SK-N-SH (cell line): Measurements from ENCODE around the gene PCIF1. TPM values are rescaled to one million over a fixed set of nuclear protein-coding genes. Genes with fewer than 3 reads are reported as not detected.

Source experiments
- CTCF ChIA-PET: fragments of 300-600, 350-600 bp; formaldehyde crosslinking; extraction: SDS; loops from one replicate; lab custom pipeline; 2021; lab: Yijun Ruan, JAX
- POLR2A ChIA-PET: fragments of 350-600 bp; sonication (Branson Sonifier 250); formaldehyde crosslinking; extraction: SDS; loops from one replicate; lab custom pipeline; 2020; ENCODE audit warnings: antibody characterized with exemption, inconsistent platforms; lab: Yijun Ruan, JAX
- DNase-seq: peaks from one replicate; pipeline ENCODE4 v3.0.0; 2012
- H2AFZ ChIP-seq: fragments of 200-600 bp; sonication (generic); 2 replicates; pipeline ENCODE4 v1.8.1; 2016; ENCODE audit warnings: antibody characterized with exemption, mild to moderate bottlenecking, low read depth
- H3F3A ChIP-seq: fragments of 200-600 bp; sonication (generic); replicated peaks from 2 replicates; pipeline ENCODE3; 2016; ENCODE audit warnings: antibody characterized with exemption, mild to moderate bottlenecking; ENCODE audit not compliant: insufficient read depth
- H3K27ac ChIP-seq, 2 experiments: fragments of 200-500 bp in 1 of 2; fragments of 200-600 bp in 1 of 2; sonication (Bioruptor generic) in 1 of 2; sonication (generic), shearing (Covaris generic) in 1 of 2; 2 replicates each; pipeline versions ENCODE4 v1.5.1 to v1.6.1; 2014 to 2016; ENCODE audit warnings: low read depth in 2 of 2, inconsistent platforms in 1 of 2, low read length in 1 of 2, mild to moderate bottlenecking in 1 of 2, mixed read lengths in 1 of 2
- H3K27me3 ChIP-seq: fragments of 200-600 bp; sonication (generic), shearing (Covaris generic); 2 replicates; pipeline ENCODE4 v1.6.1; 2016; ENCODE audit warnings: mixed run types; ENCODE audit not compliant: insufficient read depth
- H3K36me3 ChIP-seq, 2 experiments: fragments of 200-500 bp in 1 of 2; fragments of 200-600 bp in 1 of 2; sonication (Bioruptor generic) in 1 of 2; sonication (generic) in 1 of 2; replicated peaks in 1 of 2; 2 replicates each; pipeline versions ENCODE3 to v1.5.1; 2014 to 2016; ENCODE audit warnings: low read length in 1 of 2, mild to moderate bottlenecking in 1 of 2; ENCODE audit not compliant: insufficient read depth in 2 of 2, control insufficient read depth in 1 of 2
- H3K4me1 ChIP-seq, 2 experiments: fragments of 200-500 bp in 1 of 2; fragments of 200-600 bp in 1 of 2; sonication (Bioruptor generic) in 1 of 2; sonication (generic), shearing (Covaris generic) in 1 of 2; 2 replicates each; pipeline versions ENCODE4 v1.5.1 to v1.6.1; 2014 to 2016; ENCODE audit warnings: low read depth in 1 of 2, low read length in 1 of 2, mixed run types in 1 of 2; ENCODE audit not compliant: insufficient read depth in 2 of 2, control insufficient read depth in 1 of 2
- H3K4me2 ChIP-seq: fragments of 200-600 bp; sonication (generic), shearing (Covaris generic); 2 replicates; pipeline ENCODE4 v1.6.1; 2017; ENCODE audit warnings: mixed run types
- H3K4me3 ChIP-seq, 2 experiments: fragments of 200-500 bp in 1 of 2; fragments of 200-600 bp in 1 of 2; sonication (Bioruptor generic) in 1 of 2; sonication (generic), shearing (Covaris generic) in 1 of 2; 2 replicates each; pipeline versions ENCODE4 v1.5.1 to v1.8.1; 2014 to 2016; ENCODE audit warnings: low read depth in 2 of 2, inconsistent platforms in 1 of 2, low read length in 1 of 2, mild to moderate bottlenecking in 1 of 2, mixed read lengths in 1 of 2, moderate library complexity in 1 of 2
- H3K79me2 ChIP-seq: fragments of 200-600 bp; sonication (generic); 2 replicates; pipeline ENCODE4 v1.8.1; 2017; ENCODE audit warnings: mild to moderate bottlenecking; ENCODE audit not compliant: insufficient read depth
- H3K9ac ChIP-seq: fragments of 200-600 bp; sonication (generic); 2 replicates; pipeline ENCODE4 v1.6.1; 2017; ENCODE audit warnings: mixed run types
- H3K9me2 ChIP-seq: fragments of 200-600 bp; sonication (generic); 2 replicates; pipeline ENCODE4 v1.6.1; 2017; ENCODE audit warnings: mixed run types
- H3K9me3 ChIP-seq: fragments of 200-600 bp; sonication (generic); 2 replicates; pipeline ENCODE4 v1.6.1; 2017; ENCODE audit warnings: mixed run types, mild to moderate bottlenecking, moderate library complexity
- H4K20me1 ChIP-seq: fragments of 200-600 bp; sonication (generic); 2 replicates; pipeline ENCODE4 v1.6.1; 2017; ENCODE audit warnings: mild to moderate bottlenecking, mixed run types; ENCODE audit not compliant: insufficient read depth
- CTCF ChIP-seq: fragments of 200-600 bp; sonication (generic); IDR thresholded peaks from 2 replicates; pipeline ENCODE4 v1.6.1; 2017; ENCODE audit warnings: antibody characterized with exemption, mild to moderate bottlenecking, moderate library complexity
- ELF1 ChIP-seq: IDR thresholded peaks from 2 replicates; pipeline ENCODE4 v1.4.0; 2012
- EZH2phosphoT487 ChIP-seq: fragments of 200-600 bp; sonication (generic); IDR thresholded peaks from 2 replicates; pipeline ENCODE4 v1.6.1; 2017; ENCODE audit warnings: low read depth, mixed run types, mild to moderate bottlenecking, antibody characterized with exemption, moderate library complexity, borderline replicate concordance
- FOSL2 ChIP-seq: IDR thresholded peaks from 2 replicates; pipeline ENCODE4 v1.4.0; 2012; ENCODE audit warnings: low read depth, mild to moderate bottlenecking, moderate library complexity, borderline replicate concordance
- FOXJ3 ChIP-seq: sonication (generic); formaldehyde crosslinking; IDR thresholded peaks from 2 replicates; pipeline ENCODE4 v1.5.1; 2020; ENCODE audit warnings: mild to moderate bottlenecking, missing genetic modification reagents
- GABPA ChIP-seq: IDR thresholded peaks from 2 replicates; pipeline ENCODE4 v1.4.0; 2012; ENCODE audit warnings: low read depth, mild to moderate bottlenecking
- GATA2 ChIP-seq: sonication (generic); formaldehyde crosslinking; IDR thresholded peaks from 2 replicates; pipeline ENCODE4 v1.5.0; 2020; ENCODE audit warnings: mild to moderate bottlenecking, missing genetic modification reagents
- JUND ChIP-seq: IDR thresholded peaks from 2 replicates; pipeline ENCODE4 v1.4.0; 2012
- MXI1 ChIP-seq: IDR thresholded peaks from 2 replicates; pipeline ENCODE4 v1.6.1; 2012; ENCODE audit warnings: mild to moderate bottlenecking, low read depth, low read length, improper control_type of control experiment
- NFIC ChIP-seq: IDR thresholded peaks from 2 replicates; pipeline ENCODE4 v1.4.0; 2012; ENCODE audit warnings: borderline replicate concordance
- RAD21 ChIP-seq: IDR thresholded peaks from 2 replicates; pipeline ENCODE4 v1.6.1; 2012; ENCODE audit warnings: mild to moderate bottlenecking, low read length
- RFX5 ChIP-seq: IDR thresholded peaks from 2 replicates; pipeline ENCODE4 v1.6.1; 2012; ENCODE audit warnings: mild to moderate bottlenecking, improper control_type of control experiment, low read length
- RXRA ChIP-seq: IDR thresholded peaks from 2 replicates; pipeline ENCODE4 v1.4.0; 2012; ENCODE audit warnings: low read depth, mild to moderate bottlenecking, borderline replicate concordance
- TAF1 ChIP-seq: IDR thresholded peaks from 2 replicates; pipeline ENCODE4 v1.6.1; 2012; ENCODE audit warnings: low read depth, mild to moderate bottlenecking, low read length, moderate library complexity, borderline replicate concordance
- TEAD4 ChIP-seq: IDR thresholded peaks from 2 replicates; pipeline ENCODE4 v1.4.0; 2012; ENCODE audit warnings: mild to moderate bottlenecking, borderline replicate concordance; ENCODE audit not compliant: insufficient read depth
- USF1 ChIP-seq: IDR thresholded peaks from 2 replicates; pipeline ENCODE4 v1.4.0; 2012; ENCODE audit warnings: low read depth, borderline replicate concordance
- YY1 ChIP-seq: IDR thresholded peaks from 2 replicates; pipeline ENCODE4 v1.4.0; 2012; ENCODE audit warnings: low read depth, mild to moderate bottlenecking
- WGBS: methylation state at CpG from one replicate; pipeline ENCODE4 v1.1.6; 2017; ENCODE audit warnings: low lambda C conversion rate; 5-methylcytosine and 5-hydroxymethylcytosine counted together
- polyA plus RNA-seq, 3 experiments: library from polyadenylated mRNA; depleted of rRNA; stranded (reverse); fragments of >200 nt; gene quantifications; 2 replicates each; pipeline ENCODE4 v1.2.3, GENCODE V29; 2012

PCIF1 gene
- polyA plus RNA-seq, 1 of the 3 experiments (the other 2 are of a cell fraction), result 23.1 TPM

GRCh38 chr20:45940053-45940452 lies 5.6 kb downstream of the PCIF1 start:
- Histone ChIP-seq H3K4me3 (no peak overlapping the region), H3K9ac (no peak overlapping the region), H3K9me3 (no peaks in the 10 kb centered on the region), H2AFZ (no peak overlapping the region), H3F3A (peaks cover 5% of the 10 kb centered on the region), H3K9me2 (no peaks in the 10 kb centered on the region), H3K36me3 (peaks cover 56 to 64% of the 10 kb centered on the region in 2 experiments), H3K27me3 (no peaks in the 10 kb centered on the region), H3K4me2 (no peak overlapping the region), H3K79me2 (peaks cover 38% of the 10 kb centered on the region), H3K27ac (no peak overlapping the region), H3K4me1 (peaks cover 4 to 19% of the 10 kb centered on the region in 2 experiments; a peak in 3 of 4 replicates), H4K20me1 (peaks cover 13% of the 10 kb centered on the region; the same call in 1 of the 2 replicates)
- CTCF ChIA-PET, result interaction anchor here (0.8 to 5.0 kb wide), 3 partner anchors 30 to 141 kb away, joined by 3 to 24 read pairs (median 5); no protein-coding TSS in a partner anchor
- no peak for DNase-seq
- WGBS, result 93% methylated on average over 3 of the region's 3 CpGs
- POLR2A ChIA-PET, result interaction anchor here (1.7 kb wide), 1 partner anchor 9 kb away, joined by 6 read pairs; no protein-coding TSS in a partner anchor
- no peak for TF ChIP-seq GATA2 (CRISPR knock-in tag)
- TF ChIP-seq RFX5, result no peak
- TF ChIP-seq NFIC, result no peak
- TF ChIP-seq FOSL2, result no peak
- TF ChIP-seq TAF1, result no peak
- no peak for TF ChIP-seq FOXJ3 (CRISPR knock-in tag)
- TF ChIP-seq MXI1, result no peak
- TF ChIP-seq JUND, result no peak

GRCh38 chr20:45940469-45940868 lies 6.0 kb downstream of the PCIF1 start:
- DNase-seq, result no peak
- no peak overlapping the region for H3K27ac ChIP-seq
- H2AFZ ChIP-seq, result no peak overlapping the region
- peaks cover 4% of the 10 kb centered on the region for H3F3A ChIP-seq
- CTCF ChIA-PET, result interaction anchor here (0.8 to 5.0 kb wide), 3 partner anchors 30 to 141 kb away, joined by 3 to 24 read pairs (median 5); no protein-coding TSS in a partner anchor
- no peaks in the 10 kb centered on the region for H3K9me2 ChIP-seq
- no peak overlapping the region for H3K9ac ChIP-seq
- POLR2A ChIA-PET, result interaction anchor here (1.7 kb wide), 1 partner anchor 9 kb away, joined by 6 read pairs; no protein-coding TSS in a partner anchor
- TF ChIP-seq RAD21 (no peak), FOXJ3 (CRISPR knock-in tag) (no peak), RXRA (no peak), FOSL2 (no peak), ELF1 (no peak), GABPA (no peak), EZH2phosphoT487 (no peak), USF1 (no peak), TEAD4 (no peak), YY1 (no peak), MXI1 (no peak), CTCF (no peak)
- peaks cover 4 to 19% of the 10 kb centered on the region in 2 experiments; a peak in 3 of 4 replicates for H3K4me1 ChIP-seq
- no peaks in the 10 kb centered on the region for H3K27me3 ChIP-seq
- H3K9me3 ChIP-seq, result no peaks in the 10 kb centered on the region
- H3K4me2 ChIP-seq, result no peak overlapping the region
- H3K36me3 ChIP-seq, result peaks cover 56 to 69% of the 10 kb centered on the region in 2 experiments
- H3K79me2 ChIP-seq, result peaks cover 36% of the 10 kb centered on the region
- H3K4me3 ChIP-seq, result no peak overlapping the region
- peaks cover 13% of the 10 kb centered on the region; the same call in 1 of the 2 replicates for H4K20me1 ChIP-seq
- 93% methylated on average over 11 of the region's 13 CpGs for WGBS
